BJ (cell line): ENCODE measurements around the gene ZIC5. TPM values are rescaled to one million over a fixed set of nuclear protein-coding genes. Genes with fewer than 3 reads are reported as not detected.

ENCODE experiments used
- CTCF ChIA-PET: fragments of 350-600 bp; formaldehyde crosslinking; extraction: SDS; loops from one replicate; lab custom pipeline; 2021; ENCODE audit warnings: antibody characterized with exemption, inconsistent platforms; lab: Yijun Ruan, JAX
- POLR2A ChIA-PET: fragments of 300-600 bp; sonication (Branson Sonifier 250); formaldehyde crosslinking; extraction: SDS; loops from one replicate; lab custom pipeline; 2021; ENCODE audit warnings: antibody characterized with exemption; lab: Charles Lee
- DNase-seq: peaks from one replicate; pipeline ENCODE4 v3.0.0-alpha.2; 2011; ENCODE audit warnings: low read depth
- H3K27me3 ChIP-seq: 2 replicates; pipeline ENCODE4 v1.6.0; 2011; ENCODE audit warnings: low read length; ENCODE audit not compliant: control insufficient read depth, insufficient read depth
- H3K36me3 ChIP-seq: 2 replicates; pipeline ENCODE4 v1.5.1; 2011; ENCODE audit warnings: low read length; ENCODE audit not compliant: control insufficient read depth, insufficient read depth
- H3K4me3 ChIP-seq: 2 replicates; pipeline ENCODE4 v1.5.1; 2011; ENCODE audit warnings: low read depth, mild to moderate bottlenecking, control low read depth, low read length
- CTCF ChIP-seq: IDR thresholded peaks from 2 replicates; pipeline ENCODE4 v1.5.1; 2011; ENCODE audit warnings: low read depth, mild to moderate bottlenecking, control low read depth, inconsistent platforms, low read length, moderate library complexity; ENCODE audit not compliant: insufficient read depth
- polyA plus RNA-seq: library from polyadenylated mRNA; depleted of rRNA; stranded (reverse); fragments of >200 nt; gene quantifications from 2 replicates; pipeline ENCODE4 v1.2.3, GENCODE V29; 2011

The ZIC5 gene
- polyA plus RNA-seq, 1 experiment = not detected

DNA sequence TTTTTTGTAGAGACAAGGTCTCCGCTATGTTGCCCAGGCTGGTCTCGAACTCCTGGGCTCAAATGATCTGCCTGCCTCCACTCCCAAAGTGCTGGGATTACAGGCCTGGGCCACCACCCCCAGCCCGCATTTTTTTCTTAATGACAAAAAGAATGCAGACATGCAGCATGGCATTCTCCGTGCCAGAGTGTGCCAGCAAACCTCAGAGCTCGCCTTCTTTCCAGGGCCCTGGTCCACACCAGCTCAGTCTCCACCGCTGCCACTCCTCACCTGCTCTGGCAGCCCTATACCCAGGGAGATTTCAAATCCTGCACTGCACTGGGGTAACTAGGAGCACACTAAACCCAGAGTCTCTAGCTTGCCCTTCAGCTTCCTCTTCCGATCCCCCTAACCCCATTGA lies 41.7 kb downstream of the ZIC5 start:
- no peak for DNase-seq
- ChIA-PET POLR2A (no interaction called here), CTCF (interaction anchor here (0.6 kb wide), 2 partner anchors 29 to 290 kb away, joined by 3 to 4 read pairs; no protein-coding TSS in a partner anchor)
- Histone ChIP-seq H3K36me3 (no peaks in the 10 kb centered on the region), H3K27me3 (peaks cover 2% of the 10 kb centered on the region; the same call in 1 of the 2 replicates), H3K4me3 (no peak overlapping the region)
- no peak for TF ChIP-seq CTCF

DNA sequence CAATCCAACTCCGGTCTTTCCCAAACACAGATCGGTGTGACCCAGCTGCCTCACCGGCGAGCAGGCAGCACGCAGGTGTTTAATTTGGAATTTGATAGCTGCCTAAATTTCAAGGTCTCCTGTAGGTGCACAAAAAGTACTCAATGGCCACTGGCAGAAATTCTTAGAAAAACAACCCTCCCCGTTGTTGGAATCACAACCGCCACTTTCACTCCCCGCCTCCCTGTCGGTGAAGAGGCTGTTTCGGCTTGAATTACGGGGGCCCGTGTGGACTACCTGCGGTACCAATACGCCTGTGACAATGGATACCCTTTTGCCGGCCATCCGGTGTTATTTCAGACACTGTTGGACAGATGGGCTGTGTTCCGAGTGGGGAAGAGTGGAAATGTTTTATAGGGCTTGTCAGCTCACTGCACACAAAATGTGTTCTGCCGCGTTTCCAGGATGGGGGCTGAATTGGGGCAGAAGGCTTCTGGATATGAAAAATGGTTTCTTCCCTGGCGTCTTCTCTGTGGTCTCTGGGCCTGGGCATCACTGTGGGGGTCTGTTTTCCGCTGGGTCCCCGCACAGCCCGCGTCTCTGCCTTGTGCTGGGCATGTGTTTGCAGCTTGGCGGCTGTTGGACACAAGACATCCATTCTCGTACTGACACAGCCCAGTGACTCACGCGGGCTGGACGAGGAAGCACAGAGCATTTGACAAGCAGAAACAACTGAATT lies 45.4 kb downstream of the ZIC5 start:
- DNase-seq = no peak
- Histone ChIP-seq H3K36me3 (no peaks in the 10 kb centered on the region), H3K27me3 (peaks cover 2% of the 10 kb centered on the region; the same call in 1 of the 2 replicates), H3K4me3 (no peak overlapping the region)
- CTCF ChIA-PET = interaction anchor here (1.4 to 2.2 kb wide), 2 partner anchors 10 kb away, joined by 4 to 9 read pairs; no protein-coding TSS in a partner anchor
- POLR2A ChIA-PET = no interaction called here
- no peak for TF ChIP-seq CTCF

GRCh38 chr13:99923877-99924582 lies 47.5 kb downstream of the ZIC5 start:
- H3K4me3 ChIP-seq = no peak overlapping the region
- peaks cover 2% of the 10 kb centered on the region; the same call in 1 of the 2 replicates for H3K27me3 ChIP-seq
- POLR2A ChIA-PET = no interaction called here
- no peak for TF ChIP-seq CTCF
- CTCF ChIA-PET = interaction anchor here (2.2 kb wide), 1 partner anchor 8 kb away, joined by 9 read pairs; no protein-coding TSS in a partner anchor
- H3K36me3 ChIP-seq = no peaks in the 10 kb centered on the region
- DNase-seq = no peak

- ChIA-PET CTCF (interaction anchor here (0.6 to 1.5 kb wide), 3 partner anchors 312 to 620 kb away, joined by 3 to 4 read pairs (median 3); no protein-coding TSS in a partner anchor), POLR2A (no interaction called here)
- TF ChIP-seq CTCF = no peak
Observed at GRCh38 chr13:99922631-99923404, 48.7 kb downstream of the ZIC5 start.

DNA sequence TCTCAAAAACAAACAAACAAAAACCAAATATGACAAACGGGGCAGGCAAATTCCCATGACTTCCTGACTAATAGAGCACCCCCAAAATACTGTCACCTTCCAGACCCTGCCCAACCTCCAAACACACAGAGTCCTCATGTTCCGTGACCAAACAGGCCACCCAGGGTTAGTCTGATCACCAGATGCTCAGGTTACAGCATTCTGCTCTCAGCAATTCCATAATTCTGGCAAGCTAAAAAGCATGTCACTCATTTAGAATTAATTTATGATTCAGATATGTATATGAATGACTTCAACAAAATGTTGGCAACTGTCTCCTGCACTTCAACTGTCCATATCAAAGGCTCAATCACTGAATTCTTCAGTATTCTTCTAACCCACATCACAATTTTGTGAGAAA lies 52.4 kb downstream of the ZIC5 start:
- DNase-seq = no peak
- TF ChIP-seq CTCF = no peak
- Histone ChIP-seq H3K36me3 (no peaks in the 10 kb centered on the region), H3K4me3 (no peak overlapping the region), H3K27me3 (no peaks in the 10 kb centered on the region; the same call in 1 of the 2 replicates)
- CTCF ChIA-PET = interaction anchor here (1.1 to 2.0 kb wide), 5 partner anchors 263 to 595 kb away, joined by 3 to 10 read pairs (median 6); no protein-coding TSS in a partner anchor
- POLR2A ChIA-PET = no interaction called here

More at GRCh38 chr13:99922631-99923404, 48.7 kb downstream of the ZIC5 start:
- DNase-seq = no peak
- H3K27me3 ChIP-seq = peaks cover 2% of the 10 kb centered on the region; the same call in 1 of the 2 replicates
- no peak overlapping the region for H3K4me3 ChIP-seq
- no peaks in the 10 kb centered on the region for H3K36me3 ChIP-seq
